GM04503 (cell line): ENCODE measurements around the gene PLA2G12A.
A peak's percentile ranks its signal among the peaks of the same experiment; 100 is the strongest.

ENCODE experiments used
- DNase-seq: peaks from one replicate; pipeline ENCODE4 v3.0.0-alpha.2; 2012; ENCODE audit warnings: low read depth

Gene PLA2G12A

GRCh38 chr4:109729117-109729717, 653 bp downstream of the PLA2G12A start:
- DNase-seq = no peak

GRCh38 chr4:109728385-109728784, 1.5 kb downstream of the PLA2G12A start:
- no peak for DNase-seq

- no peak for DNase-seq
Measured at GRCh38 chr4:109723110-109723509, 6.8 kb downstream of the PLA2G12A start.

- no peak for DNase-seq
Measured at GRCh38 chr4:109722357-109722756, 7.5 kb downstream of the PLA2G12A start.

DNA sequence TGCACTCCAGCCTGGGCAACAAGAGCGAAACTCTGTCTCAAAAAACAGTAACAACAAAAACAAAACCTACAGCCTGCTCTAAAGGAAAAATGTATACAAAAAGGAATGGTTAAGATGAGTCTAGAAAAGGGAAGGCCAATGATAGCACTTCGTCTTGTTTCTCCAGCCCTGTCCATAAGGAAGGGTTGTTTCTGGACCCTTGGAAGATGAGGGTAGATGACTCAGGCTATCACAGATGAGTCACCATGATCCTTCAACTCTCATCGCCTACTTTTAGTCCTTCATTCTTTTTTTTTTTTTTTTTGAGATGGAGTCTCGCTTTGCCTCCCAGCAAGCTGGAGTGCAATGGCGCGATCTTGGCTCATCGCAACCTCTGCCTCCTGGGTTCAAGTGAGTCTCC, 8.8 kb downstream of the PLA2G12A start:
- DNase-seq = no peak

DNA sequence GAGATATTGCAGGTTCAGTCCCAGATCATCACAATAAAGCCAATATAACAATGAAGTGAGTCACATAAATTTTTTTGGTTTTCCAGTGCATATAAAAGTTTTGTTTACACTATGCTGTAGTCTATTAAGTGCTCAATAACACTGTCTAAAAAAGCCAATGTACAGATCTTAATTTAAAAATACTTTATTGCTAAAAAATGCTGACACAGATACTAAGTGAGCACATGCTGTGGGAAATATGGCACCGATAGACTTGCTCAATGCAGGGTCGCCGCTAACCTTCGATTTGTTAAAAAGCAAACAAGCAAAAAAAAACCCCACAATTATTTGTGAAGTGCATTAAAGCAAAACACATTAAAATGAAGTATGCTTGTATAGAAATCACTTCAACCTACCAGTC, 10.3 kb downstream of the PLA2G12A start:
- no peak for DNase-seq

- DNase-seq = no peak
Measured at GRCh38 chr4:109718759-109719158, 11.1 kb downstream of the PLA2G12A start.

- no peak for DNase-seq
Measured at GRCh38 chr4:109713500-109713899, 16.4 kb downstream of the PLA2G12A start.

GRCh38 chr4:109708990-109709389, 20.9 kb downstream of the PLA2G12A start:
- no peak for DNase-seq

GRCh38 chr4:109708435-109708834, 21.4 kb downstream of the PLA2G12A start:
- DNase-seq = no peak

DNA sequence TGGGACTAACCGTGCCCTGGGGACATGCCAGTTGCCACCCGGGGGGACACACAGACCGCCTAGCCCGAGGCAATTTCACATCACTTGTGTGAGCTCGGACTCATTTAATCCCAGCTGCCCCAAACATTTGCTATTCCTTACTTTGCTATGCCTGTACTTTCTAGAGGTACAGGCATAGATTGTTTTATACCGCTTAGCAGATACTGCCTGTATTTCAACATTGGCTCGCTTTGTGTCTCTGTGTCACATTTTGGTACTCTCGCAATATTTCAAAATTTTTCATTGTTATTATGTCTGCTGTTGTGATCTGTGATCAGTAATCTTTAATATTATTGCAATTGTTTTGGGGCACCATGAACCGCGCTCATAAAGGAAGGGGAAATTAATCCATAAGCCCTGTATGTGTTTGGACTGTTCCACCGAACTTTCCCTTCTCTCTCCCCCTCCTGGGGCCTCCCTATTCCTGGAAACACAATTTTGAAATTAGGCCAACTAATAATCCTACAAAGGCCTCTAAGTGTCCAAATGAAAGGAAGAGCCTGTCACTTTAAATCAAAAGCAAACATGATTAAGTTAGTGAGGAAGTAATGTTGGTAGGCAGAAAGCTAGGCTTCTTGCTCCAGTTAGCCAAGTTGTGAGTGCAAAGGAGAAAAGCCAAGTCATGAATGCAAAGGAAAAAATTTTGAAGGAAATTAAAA, 26.1 kb downstream of the PLA2G12A start:
- no peak for DNase-seq

DNA sequence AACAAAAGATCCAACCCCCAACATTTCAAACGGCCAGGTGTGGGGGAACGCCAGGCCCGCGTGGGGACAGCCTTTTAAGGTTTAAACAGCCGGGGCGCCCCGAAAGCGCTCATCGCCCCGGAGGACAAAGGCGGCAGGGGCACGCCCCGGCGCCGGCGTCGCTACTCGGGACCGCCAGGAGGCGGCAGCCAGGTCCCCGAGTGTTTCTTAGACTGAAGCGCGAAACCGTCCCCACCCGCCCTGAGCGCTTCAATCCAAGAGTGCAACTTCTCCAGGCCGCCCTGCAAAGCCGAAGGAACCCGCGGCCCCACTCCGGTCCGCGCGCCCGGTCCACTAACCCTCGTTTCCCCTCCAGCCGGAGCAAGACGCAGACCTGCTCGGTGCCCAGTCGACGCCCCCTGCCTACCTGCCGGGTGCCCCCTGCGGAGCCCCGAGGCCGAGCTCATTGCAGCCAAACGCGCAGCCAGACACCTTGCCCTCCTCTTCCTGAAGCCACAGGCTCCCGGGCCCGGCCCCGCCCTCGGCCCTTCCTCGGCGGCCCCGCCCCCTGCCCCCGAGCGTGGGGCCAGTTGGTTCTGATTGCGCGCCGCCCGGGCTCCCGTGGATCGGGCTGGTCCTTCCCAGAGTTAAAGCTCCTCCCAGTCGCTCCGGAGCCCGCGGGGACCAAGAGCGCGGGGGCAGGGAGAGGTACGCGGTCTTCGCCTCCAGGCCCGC, 26.8 kb downstream of the PLA2G12A start, which contains the start of gene CASP6:
CASP6 (minus strand) TSS at position 496 of the 714 bp plus-strand sequence; CDS start at position 446, 50 bp downstream.
- DNase-seq = peak; percentile 30

DNA sequence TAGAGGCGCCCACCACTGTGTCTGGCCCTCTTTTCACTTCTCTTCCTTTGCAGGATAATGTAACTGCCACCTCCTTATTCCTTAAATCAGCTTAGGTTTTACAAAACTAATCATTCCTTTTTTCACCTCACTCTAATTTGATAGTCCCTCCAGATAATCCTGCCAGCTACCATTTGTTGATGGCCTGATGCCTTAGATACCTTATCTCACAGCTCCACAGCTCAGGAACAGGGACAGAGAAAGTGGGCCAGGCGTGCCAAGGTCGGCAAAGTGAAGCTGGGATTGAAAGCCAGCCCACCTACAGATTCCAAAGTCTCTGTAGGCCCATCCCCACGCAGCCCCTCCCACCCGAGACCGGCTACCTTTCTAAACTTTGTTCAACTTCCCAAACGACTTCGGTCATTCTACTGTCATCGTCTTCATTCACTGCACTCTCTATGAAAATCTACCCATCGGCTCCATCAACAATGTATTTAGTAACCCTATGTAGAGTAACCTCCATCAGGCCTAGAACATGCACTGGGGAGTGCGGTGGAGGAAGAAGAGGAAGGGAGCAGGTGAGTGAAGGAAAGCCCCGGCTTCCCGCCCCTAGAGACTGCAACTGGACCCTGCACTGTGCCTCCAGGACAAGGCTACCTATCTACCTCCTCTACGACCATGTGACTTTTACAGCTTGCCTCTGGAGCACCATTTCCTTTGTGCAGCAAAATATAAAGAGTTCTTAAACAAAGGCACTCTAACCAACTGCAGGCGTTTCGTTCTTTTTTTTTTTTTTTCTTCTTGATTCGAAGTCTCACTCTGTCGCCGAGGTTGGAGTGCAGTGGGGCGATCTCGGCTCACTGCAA, 28.1 kb downstream of the PLA2G12A start:
- DNase-seq = no peak

- no peak for DNase-seq
Measured at GRCh38 chr4:109699553-109700225, 30.2 kb downstream of the PLA2G12A start.

DNA sequence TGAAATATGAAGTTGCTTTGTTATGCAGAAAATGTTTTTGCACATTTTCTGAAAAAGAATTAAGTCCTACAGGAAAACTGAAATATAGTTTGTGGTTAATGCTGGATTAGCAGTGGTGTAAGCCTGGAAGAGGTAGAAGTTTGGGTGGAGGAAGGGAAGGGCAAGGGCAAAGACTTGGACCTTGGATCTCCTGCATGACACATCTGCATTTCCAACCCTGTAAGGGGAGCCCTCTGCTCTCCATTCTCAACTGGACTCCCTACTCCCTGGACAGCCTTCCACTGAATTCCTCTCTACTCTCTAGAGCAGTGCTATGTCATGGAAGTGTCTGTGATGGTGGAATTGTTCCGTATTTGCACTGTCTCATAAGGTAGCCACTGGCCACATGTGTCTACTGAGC, 31.2 kb downstream of the PLA2G12A start:
- DNase-seq = no peak

DNA sequence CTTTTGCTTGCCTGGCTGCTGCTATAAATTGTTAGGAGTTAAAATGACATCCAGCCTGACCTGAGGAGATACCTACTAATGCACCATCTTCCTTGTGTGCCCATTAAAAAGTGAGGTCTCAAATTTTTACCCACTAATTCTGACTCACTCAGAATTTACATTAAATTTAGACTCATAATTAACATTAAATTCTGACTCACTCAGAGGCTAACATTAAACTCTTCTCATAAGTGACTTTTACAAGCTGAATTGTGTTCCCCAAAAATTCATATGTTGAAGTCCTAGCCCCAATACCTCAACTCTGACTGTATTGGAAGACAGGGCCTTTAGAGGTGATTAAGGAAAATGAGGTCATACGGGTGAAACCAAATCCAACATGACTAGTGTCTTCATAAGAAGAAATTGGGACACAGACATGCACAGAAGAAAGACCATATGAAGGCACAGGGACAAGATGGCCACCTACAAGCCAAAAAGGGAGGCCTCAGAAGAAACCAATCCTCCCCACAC, 38.4 kb downstream of the PLA2G12A start:
- no peak for DNase-seq

- DNase-seq = no peak
Measured at GRCh38 chr4:109690690-109691410, 39.0 kb downstream of the PLA2G12A start.

DNA sequence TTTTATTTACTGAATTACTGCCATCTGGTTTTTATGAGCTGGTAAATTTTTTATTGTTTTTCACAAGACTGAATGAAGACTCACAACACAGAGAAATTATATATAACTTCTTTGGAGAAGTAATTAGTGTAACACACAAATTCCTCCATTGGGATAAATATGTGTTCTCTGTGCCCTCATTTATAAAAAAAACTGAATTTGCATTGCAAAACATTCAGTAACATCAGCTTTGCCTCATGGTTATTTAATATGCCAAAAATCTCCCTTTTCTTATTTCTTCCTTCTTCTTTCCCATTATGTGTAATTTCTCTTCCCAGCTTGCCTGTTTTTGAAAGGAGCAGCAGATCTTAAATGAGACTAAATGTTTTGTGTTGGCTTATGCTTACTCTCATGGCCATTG, 45.1 kb downstream of the PLA2G12A start:
- DNase-seq = no peak

GRCh38 chr4:109683621-109684253, 46.1 kb downstream of the PLA2G12A start:
- DNase-seq = no peak

GRCh38 chr4:109682875-109683274, 47.0 kb downstream of the PLA2G12A start:
- no peak for DNase-seq
